GM23248 (cell line): ENCODE results near the gene FOXP2.

ENCODE experiments used
- EZH2 ChIP-seq: fragments of 200-600 bp; sonication (generic); IDR thresholded peaks from 2 replicates; pipeline ENCODE4 v1.6.1; 2018; ENCODE audit warnings: antibody characterized with exemption, mild to moderate bottlenecking; ENCODE audit not compliant: insufficient read depth, poor library complexity, severe bottlenecking
- EZH2phosphoT487 ChIP-seq: fragments of 200-600 bp; sonication (generic); IDR thresholded peaks from 2 replicates; pipeline ENCODE4 v1.6.1; 2018; ENCODE audit warnings: antibody characterized with exemption, moderate library complexity, mild to moderate bottlenecking, low read depth; ENCODE audit not compliant: insufficient read depth

- no peak for TF ChIP-seq EZH2phosphoT487
- no peak for TF ChIP-seq EZH2
These were observed 234.1 kb downstream of the FOXP2 start for GRCh38 chr7:114648680-114649079.
